ENCODE measurements around the gene CDH24. TPM values are rescaled to one million over a fixed set of nuclear protein-coding genes. Genes with fewer than 3 reads are reported as not detected.
"Not testable (repeated sequence)": the region's sequence is repeated elsewhere in the genome, so short reads cannot be mapped to it uniquely, and the experiment has no call there.

Gene CDH24
- total and polyA plus RNA-seq, 5 donors: 0.95 to 2.5 (median 2.3) TPM

DNA sequence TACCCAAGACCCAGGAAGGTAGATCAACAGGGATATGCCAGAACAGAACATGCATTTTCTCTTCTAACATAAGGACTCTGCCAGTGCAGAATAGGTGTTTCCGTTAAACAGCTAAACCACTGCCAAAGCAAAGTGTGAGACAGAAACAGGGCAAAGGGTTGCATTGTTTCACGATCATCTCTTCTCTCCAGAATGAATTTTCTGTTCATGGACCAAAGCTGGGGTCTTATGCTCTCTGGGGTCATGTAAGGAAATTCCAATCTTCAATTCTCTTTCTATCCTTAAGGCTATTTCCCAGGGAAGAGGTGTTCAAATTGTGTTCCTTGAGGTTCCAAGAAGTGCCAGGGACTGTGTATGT lies 33.5 kb downstream of the CDH24 start:
- Histone ChIP-seq H3K27me3 (ENCODE audit: control insufficient read depth, insufficient read depth) (no peaks in the 10 kb centered on the region), H3K4me1 (ENCODE audit: control insufficient read depth, insufficient read depth, low read length) (no peaks in the 10 kb centered on the region), H3K4me3 (ENCODE audit: low read length) (no peak overlapping the region), H3K27ac (ENCODE audit: low read length) (no peak overlapping the region), H3K9me3 (ENCODE audit: control insufficient read depth, low read length) (no peaks in the 10 kb centered on the region)
- intact Hi-C loops (cut with DNase I): no loop called here
- ATAC-seq (no peak), DNase-seq (no peak)
- 95% methylated on average over 2 of the region's 2 CpGs for WGBS

DNA sequence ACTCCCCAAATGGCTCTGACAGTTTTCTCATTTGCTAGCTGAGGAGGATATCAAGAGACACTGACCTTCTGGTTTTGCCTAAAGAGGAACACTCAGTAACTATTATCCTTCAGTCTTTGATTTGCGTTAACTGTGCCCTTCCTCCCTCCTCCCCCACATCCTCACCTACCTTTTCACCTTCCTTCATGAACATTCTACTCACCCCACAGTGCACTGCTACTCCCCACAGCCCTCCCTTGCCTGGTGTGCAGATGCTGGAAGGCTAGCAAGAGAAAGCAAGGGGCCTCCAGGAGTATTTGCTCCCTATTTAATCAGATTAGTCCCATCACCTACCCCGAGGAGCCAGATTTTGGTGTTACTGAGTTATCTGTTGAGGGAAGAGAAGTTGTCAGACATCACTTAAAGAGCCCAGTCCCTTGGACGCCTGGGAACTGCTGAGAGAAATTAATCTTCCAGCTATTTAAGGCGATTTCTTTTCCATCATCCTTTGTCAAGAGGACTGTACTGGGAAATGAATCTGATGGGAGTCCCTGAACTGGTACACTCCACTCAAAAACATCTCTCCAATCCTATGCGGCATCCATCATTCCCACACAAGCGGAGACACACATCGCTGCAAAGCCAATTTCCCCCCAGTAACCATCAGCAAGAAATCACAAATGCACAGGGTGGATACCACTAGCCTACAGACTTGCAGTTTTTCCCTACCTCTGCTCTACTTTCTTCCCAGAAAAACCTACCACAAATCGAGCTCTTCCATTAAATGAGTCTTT lies 34.1 kb downstream of the CDH24 start:
- ATAC-seq (no peak), DNase-seq (no peak)
- Histone ChIP-seq H3K4me3 (ENCODE audit: low read length) (no peak overlapping the region), H3K4me1 (ENCODE audit: control insufficient read depth, insufficient read depth, low read length) (no peaks in the 10 kb centered on the region), H3K27me3 (ENCODE audit: control insufficient read depth, insufficient read depth) (no peaks in the 10 kb centered on the region), H3K9me3 (ENCODE audit: control insufficient read depth, low read length) (no peaks in the 10 kb centered on the region), H3K27ac (ENCODE audit: low read length) (no peak overlapping the region)
- WGBS: 76% methylated on average over 8 of the region's 8 CpGs
- intact Hi-C loops (cut with DNase I): no loop called here

DNA sequence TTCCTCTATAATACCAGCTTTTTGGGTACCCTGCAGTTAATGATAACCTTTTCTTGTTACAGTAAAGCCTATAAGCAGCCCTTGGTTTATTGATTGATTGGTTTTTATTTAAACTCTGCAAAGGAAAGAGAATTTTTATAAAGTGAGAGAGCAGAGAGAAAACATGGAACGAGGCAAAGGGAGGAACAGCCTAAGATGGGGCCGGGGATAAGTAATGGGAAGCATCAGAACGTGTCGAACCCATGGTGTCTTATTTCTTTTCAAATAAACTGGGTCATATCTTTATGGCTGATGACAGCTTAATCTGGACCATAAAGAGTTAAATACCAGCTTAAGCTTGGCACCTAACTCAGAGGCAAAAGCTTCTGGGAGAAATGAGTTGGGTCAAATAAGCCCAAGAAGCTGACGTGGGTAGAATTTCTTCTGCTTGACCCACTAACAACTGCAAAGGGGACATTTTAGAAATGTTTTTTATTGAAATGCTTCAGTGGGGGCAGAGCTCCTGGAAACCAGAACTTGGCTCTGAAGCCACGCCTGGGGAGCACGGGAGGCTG lies 35.4 kb downstream of the CDH24 start:
- ATAC-seq (no peak), DNase-seq (no peak)
- H3K4me3 ChIP-seq (ENCODE audit: low read length): no peak overlapping the region
- H3K27me3 ChIP-seq (ENCODE audit: control insufficient read depth, insufficient read depth): no peaks in the 10 kb centered on the region
- no peak overlapping the region for H3K27ac ChIP-seq (ENCODE audit: low read length)
- no peaks in the 10 kb centered on the region for H3K9me3 ChIP-seq (ENCODE audit: control insufficient read depth, low read length)
- intact Hi-C loops (cut with DNase I): no loop called here
- H3K4me1 ChIP-seq (ENCODE audit: control insufficient read depth, insufficient read depth, low read length): no peaks in the 10 kb centered on the region
- 54% methylated on average over 7 of the region's 7 CpGs for WGBS

DNA sequence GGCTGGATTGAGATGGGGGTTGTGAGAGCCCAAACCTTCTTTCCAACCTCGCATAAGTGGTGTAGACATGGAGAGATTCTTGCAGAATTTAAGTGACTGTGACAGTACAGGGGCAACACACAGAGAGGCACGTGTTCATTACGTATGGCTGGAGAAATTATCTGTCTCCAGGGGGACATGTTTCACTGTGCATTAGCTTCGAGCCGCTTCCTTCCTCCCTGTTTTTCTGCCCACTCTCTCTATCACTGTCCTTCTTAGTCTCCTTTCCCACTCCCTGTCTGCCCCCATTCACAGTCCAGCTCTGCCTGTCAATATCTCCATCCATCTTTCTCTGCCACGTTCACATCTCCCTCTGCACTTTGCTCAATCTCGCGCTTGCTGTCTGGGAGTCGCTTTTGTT lies 35.9 kb downstream of the CDH24 start:
- no peak overlapping the region for H3K27ac ChIP-seq (ENCODE audit: low read length)
- H3K4me1 ChIP-seq (ENCODE audit: control insufficient read depth, insufficient read depth, low read length): no peaks in the 10 kb centered on the region
- H3K9me3 ChIP-seq (ENCODE audit: control insufficient read depth, low read length): no peaks in the 10 kb centered on the region
- intact Hi-C loops (cut with DNase I): no loop called here
- DNase-seq (no peak), ATAC-seq (no peak)
- H3K4me3 ChIP-seq (ENCODE audit: low read length): no peak overlapping the region
- no peaks in the 10 kb centered on the region for H3K27me3 ChIP-seq (ENCODE audit: control insufficient read depth, insufficient read depth)
- 70% methylated on average over 9 of the region's 9 CpGs for WGBS

DNA sequence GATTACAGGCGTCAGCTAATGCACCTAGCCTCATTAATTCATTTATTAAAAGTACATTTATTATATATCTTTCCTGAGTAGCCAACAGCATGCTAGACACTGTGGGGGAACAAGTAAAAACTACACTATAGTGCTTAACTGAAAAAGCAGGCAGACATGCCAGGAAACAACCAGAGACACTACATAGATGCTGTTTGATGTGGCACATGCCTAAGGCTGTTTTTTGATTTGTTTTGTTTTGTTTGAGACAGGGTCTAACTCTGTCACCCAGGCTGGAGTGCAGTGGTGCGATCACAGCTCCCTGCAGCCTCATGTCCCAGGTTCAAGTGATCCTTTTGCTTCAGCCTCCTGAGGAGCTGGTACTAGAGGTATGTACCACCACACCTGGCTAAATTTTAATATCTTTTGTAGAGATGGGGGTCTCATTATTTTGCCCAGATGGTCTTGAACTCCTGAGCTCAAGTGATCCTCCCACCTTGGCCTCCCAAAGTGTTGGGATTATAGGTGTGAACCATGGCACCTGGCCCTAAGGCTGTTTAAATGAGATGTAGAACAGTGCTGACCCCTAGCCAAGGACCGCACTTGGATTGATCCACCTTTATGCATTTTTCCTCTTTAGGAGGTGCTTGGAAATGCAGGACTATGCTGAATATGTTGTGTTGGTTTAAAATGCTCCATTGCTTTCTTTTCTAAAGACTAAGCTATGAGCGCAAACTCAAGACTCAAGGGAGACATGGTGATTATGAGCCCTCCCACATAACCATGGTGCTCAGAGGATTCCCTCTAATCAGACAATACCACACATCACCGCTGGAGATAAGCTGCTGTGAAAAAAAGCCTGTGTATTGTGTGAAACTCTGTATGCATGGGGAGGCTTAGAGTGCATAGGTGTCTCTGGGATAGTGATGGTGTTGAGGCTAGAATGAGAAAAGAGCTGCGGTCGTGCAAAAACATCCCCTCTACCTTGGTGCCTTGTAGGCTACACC lies 36.9 kb downstream of the CDH24 start:
- Histone ChIP-seq H3K27me3 (ENCODE audit: control insufficient read depth, insufficient read depth) (no peaks in the 10 kb centered on the region), H3K27ac (ENCODE audit: low read length) (no peak overlapping the region), H3K4me1 (ENCODE audit: control insufficient read depth, insufficient read depth, low read length) (no peaks in the 10 kb centered on the region), H3K9me3 (ENCODE audit: control insufficient read depth, low read length) (no peaks in the 10 kb centered on the region), H3K4me3 (ENCODE audit: low read length) (no peak overlapping the region)
- WGBS: 90% methylated on average over 7 of the region's 7 CpGs
- no peak for ATAC-seq
- intact Hi-C loops (cut with DNase I): no loop called here
- no peak for DNase-seq

DNA sequence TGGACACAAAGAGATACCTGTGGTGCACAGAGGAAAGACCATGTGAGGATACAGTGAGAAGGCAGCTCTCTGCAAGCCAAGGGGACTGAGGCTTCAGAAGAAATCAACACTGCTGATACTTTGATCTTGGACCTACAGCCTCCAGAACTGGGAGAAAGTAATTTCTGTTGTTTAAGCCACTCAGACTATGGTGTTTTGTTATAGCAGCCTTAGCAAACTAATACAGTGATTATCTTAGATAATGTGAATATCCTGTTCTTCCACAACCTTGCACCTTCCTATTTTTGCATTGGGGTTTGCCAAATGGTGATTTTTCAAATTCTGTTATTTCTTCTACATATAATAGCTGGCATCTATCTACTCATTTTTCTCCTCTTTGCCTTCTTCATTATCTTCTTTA lies 39.2 kb downstream of the CDH24 start:
- ATAC-seq: no peak
- Histone ChIP-seq H3K27me3 (ENCODE audit: control insufficient read depth, insufficient read depth) (no peaks in the 10 kb centered on the region), H3K9me3 (ENCODE audit: control insufficient read depth, low read length) (no peaks in the 10 kb centered on the region), H3K27ac (ENCODE audit: low read length) (no peak overlapping the region), H3K4me1 (ENCODE audit: control insufficient read depth, insufficient read depth, low read length) (no peaks in the 10 kb centered on the region), H3K4me3 (ENCODE audit: low read length) (no peak overlapping the region)
- no peak for DNase-seq
- intact Hi-C loops (cut with DNase I): no loop called here

DNA sequence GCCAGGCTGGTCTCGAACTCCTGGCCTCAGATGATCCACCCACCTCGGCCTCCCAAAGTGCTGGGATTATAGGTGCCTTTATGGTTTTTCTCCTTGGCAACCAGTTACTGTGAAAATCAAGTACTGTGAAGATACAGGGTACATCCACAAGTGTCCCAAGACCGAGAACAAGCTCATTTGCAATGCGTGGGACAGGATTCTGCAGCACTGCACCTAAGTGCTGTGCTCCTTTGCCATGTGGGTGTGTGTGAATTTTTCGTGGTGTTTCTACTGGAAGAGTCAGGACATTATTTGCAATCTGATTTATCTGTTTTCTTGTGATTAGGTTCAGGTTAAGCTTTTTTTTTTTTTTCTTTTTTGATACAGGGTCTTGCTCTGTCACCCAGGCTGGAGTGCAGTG lies 40.2 kb downstream of the CDH24 start:
- DNase-seq: no peak
- Histone ChIP-seq H3K4me1 (ENCODE audit: control insufficient read depth, insufficient read depth, low read length) (no peaks in the 10 kb centered on the region), H3K9me3 (ENCODE audit: control insufficient read depth, low read length) (no peaks in the 10 kb centered on the region), H3K27me3 (ENCODE audit: control insufficient read depth, insufficient read depth) (no peaks in the 10 kb centered on the region), H3K4me3 (ENCODE audit: low read length) (no peak overlapping the region), H3K27ac (ENCODE audit: low read length) (no peak overlapping the region)
- intact Hi-C loops (cut with DNase I): no loop called here
- 85% methylated on average over 5 of the region's 5 CpGs for WGBS
- no peak for ATAC-seq

DNA sequence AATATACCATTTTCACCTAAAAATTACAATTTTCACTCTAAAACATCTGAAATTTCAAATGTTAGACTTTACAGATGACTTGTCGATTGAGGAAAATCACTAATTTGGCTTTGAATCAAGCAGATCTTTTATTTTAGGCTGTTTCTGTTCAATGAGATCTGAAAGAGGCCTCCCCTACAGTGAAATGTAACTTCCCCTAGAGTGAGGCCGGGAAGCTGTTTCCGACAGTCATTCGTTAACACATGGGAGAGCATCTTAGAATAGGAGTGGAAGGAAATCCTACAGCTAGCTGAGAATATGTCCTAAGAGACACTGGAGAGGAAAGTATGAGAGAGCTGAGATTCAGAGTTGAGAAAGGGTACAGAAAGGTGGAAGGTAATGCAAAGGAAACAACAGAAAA lies 41.7 kb downstream of the CDH24 start:
- no peaks in the 10 kb centered on the region for H3K4me1 ChIP-seq (ENCODE audit: control insufficient read depth, insufficient read depth, low read length)
- H3K27me3 ChIP-seq (ENCODE audit: control insufficient read depth, insufficient read depth): no peaks in the 10 kb centered on the region
- no peaks in the 10 kb centered on the region for H3K9me3 ChIP-seq (ENCODE audit: control insufficient read depth, low read length)
- intact Hi-C loops (cut with DNase I): no loop called here
- no peak overlapping the region for H3K27ac ChIP-seq (ENCODE audit: low read length)
- no peak overlapping the region for H3K4me3 ChIP-seq (ENCODE audit: low read length)
- ATAC-seq: no peak
- WGBS: 73% methylated on average over 4 of the region's 4 CpGs
- DNase-seq: no peak

DNA sequence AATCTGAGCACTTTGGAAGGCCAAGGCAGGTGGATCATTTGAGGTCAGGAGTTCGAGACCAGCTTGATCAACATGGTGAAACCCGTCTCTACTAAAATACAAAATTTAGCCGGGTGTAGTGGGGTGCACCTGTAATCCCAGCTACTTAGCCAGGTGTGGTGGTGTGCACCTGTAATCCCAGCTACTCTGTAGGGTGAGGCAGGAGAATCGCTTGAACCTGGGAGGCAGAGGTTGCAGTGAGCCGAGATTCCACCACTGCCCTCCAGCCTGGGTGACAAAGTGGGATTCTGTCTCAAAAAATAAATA lies 43.6 kb downstream of the CDH24 start:
- intact Hi-C loops (cut with DNase I); H3K4me1 ChIP-seq (ENCODE audit: control insufficient read depth, insufficient read depth, low read length): not testable (repeated sequence)
- 89% methylated on average over 5 of the region's 5 CpGs for WGBS

DNA sequence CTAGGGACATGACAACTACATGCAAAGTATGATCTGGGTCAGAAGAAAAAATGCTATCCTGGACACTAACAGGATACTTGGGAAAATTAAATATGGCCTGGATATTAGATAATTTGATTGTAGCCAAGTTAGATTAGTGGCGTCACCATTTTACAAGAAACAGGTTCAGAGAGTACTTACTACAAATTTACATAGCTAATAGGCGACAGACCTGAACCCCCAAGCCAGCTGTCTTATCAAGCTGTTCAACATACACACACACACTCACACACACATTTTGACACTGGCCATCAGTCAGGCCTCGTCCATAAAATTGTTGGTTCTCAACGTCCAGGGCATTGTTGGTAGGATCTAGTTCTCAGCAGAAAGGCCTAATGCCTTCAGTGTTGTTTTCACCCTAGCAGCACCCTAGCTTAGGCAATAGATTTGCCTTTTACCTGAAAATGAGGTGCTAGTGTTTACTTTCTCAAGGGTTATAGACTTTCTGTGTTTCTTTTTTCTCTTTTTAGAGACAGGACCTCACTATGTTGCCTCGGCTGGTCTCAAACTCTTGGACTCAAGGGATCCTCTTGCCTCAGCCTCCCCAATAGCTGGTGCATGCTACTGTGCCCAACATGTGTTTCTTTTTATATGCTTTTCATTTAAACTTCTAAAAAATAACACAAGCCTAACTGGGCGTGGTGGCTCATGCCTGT lies 44.1 kb downstream of the CDH24 start:
- no peak for ATAC-seq
- no peak overlapping the region for H3K27ac ChIP-seq (ENCODE audit: low read length)
- intact Hi-C loops (cut with DNase I): no loop called here
- no peak for DNase-seq
- WGBS: 63% methylated on average over 6 of the region's 6 CpGs
- H3K4me3 ChIP-seq (ENCODE audit: low read length): no peak overlapping the region
- H3K27me3 ChIP-seq (ENCODE audit: control insufficient read depth, insufficient read depth): no peaks in the 10 kb centered on the region
- no peaks in the 10 kb centered on the region for H3K4me1 ChIP-seq (ENCODE audit: control insufficient read depth, insufficient read depth, low read length)
- H3K9me3 ChIP-seq (ENCODE audit: control insufficient read depth, low read length): no peaks in the 10 kb centered on the region

More for the DNA sequence above, 43.6 kb downstream of the CDH24 start:
- H3K9me3 ChIP-seq (ENCODE audit: control insufficient read depth, low read length); H3K27ac ChIP-seq (ENCODE audit: low read length); H3K4me3 ChIP-seq (ENCODE audit: low read length); ATAC-seq; DNase-seq; H3K27me3 ChIP-seq (ENCODE audit: control insufficient read depth, insufficient read depth): not testable (repeated sequence)

Data from right cardiac atrium (tissue), 5 donors.